A204.1 (cell line): ENCODE data around the gene SLC9A1.

Source experiments
- FAIRE-seq: peaks from 2 replicates; lab custom pipeline; 2012; peaks lifted over from hg19 to GRCh38; lab: Jason Lieb, UNC

SLC9A1 gene

GRCh38 chr1:27065999-27066630 lies 88.8 kb downstream of the SLC9A1 start:
- FAIRE-seq: no peak

- FAIRE-seq: no peak
Measured at GRCh38 chr1:27060891-27061290, 94.0 kb downstream of the SLC9A1 start.

GRCh38 chr1:27058966-27059669 lies 95.8 kb downstream of the SLC9A1 start:
- no peak for FAIRE-seq

DNA sequence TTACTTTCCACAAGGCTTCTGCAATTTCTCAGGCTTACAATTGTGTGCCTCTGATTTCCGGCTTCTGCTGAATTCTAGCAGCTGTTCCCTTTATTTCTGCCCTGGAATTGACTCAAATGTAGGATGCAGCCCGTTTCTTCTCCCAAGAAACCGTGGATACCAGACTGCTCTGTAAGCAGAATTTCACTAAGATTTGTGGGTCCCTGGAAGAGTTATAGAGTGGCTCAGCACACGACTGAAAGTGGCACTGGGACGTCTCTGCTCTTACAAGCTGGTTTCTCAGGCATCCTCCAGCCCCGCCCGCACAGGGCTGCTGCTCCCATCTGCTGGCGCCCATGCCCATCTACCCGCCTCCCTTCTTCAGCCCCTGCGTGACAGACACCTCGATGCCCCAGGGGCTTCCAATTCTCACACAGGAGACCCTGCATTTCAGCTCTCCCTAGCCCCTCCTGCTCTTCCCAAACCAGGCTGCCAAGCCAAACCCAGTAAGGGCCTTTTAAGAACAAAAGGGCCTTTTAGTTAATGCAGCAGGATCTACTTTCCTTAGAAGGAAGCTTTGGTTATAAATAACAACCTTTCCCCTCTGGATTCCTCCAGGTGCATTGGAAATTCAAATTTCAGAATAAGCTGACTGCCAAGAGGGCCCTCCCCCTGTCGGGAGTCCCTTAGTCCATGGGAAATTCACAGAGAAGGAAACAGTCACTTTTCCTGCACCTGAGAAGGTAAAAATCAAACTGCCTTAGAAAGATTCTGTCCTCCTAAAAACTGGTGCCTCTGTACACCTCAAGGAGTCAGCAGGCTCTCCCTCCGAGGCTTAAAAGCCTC lies 96.9 kb downstream of the SLC9A1 start:
- no peak for FAIRE-seq

- FAIRE-seq: no peak
Measured at GRCh38 chr1:27057389-27057788, 97.5 kb downstream of the SLC9A1 start.

DNA sequence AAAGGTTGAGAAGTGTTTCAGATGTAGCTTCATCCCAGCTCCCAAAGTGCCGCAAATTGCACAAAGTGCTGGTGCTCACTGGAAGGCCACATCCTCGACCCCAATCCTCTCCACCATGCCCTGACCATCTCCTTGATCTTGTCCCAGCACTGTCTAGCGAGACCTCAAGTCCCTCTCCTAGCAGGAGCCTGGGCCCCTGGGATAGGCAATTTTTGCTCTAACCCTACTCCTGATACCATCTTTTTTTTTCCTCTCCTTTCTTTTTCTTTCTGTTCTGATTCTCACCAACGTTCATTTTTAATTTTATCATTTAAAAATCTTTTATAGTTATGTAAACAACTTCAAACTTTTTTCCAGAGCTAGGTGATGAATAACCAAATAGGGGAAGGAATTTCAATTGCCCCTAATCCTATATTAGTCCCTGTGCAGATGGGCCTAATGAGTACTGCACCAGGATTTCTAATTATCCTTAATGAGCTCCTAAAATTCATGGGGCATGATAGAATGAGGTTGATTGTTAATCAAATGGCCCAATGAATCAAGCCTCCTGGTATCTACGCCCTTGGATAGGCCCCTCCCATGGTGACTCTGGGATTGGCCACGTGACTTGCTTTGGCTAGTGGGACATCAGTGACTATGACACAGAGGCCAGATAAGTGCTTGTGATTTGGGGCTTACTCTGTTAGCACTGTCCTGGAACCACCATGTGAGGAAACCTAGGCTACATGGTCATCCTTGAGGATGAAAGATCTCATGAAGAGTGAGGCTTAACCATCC lies 100.8 kb downstream of the SLC9A1 start:
- FAIRE-seq: no peak

DNA sequence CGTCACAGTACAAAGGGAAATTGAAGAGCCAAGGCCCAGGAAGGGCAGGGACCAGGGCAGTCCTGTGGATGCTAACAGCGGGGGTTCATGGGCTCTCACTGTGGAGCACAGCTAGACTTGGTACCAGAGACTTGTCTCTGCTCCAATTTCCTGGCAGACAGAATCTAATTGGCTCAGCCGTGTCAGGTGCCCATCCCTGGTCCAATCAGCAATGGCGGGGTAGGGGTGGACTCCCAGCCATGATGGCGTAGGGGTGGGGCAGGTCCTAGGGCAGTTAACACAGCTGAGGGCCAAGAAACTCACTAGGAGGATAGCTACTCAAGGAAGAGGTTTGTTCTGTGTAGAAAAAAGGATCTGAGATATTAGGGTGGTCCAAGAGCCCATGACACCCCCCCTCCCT lies 102.4 kb downstream of the SLC9A1 start:
- FAIRE-seq: no peak

DNA sequence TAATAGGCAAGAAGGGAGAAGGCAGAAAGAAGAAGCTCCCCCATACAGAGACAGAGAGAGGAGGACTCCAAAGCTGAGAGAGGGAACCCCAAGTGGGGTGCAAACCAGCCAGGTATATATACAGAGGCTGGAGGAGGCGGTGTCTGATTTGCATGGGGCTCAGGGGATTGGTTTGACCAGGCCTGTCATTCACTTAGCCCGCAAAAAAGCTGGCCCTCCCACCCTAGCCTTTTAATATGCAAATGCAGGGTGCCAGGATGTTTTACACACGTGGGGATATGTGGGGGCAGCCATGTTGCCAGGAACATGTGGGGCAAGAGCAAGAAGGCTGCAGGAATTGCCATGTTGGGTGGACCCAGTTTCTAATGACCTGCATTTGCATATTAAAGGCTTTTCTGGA lies 105.3 kb downstream of the SLC9A1 start:
- no peak for FAIRE-seq

DNA sequence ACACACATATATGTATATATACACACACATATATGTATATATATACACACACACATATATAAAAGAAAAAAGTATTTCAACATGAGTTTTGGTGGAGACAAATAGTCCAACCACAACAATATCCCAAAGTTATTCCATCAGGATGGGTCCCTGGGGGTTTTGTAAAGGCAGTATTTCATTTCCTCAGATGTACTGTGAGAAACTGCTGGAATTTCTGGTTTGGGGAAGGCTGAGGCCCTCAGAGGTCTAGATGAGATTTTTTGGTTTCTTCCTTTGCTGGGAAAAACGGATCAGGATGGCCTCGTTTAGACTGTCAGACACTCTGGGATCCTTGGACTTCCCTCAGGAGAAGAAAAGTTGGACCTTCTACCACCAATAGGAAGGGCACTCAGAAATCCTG lies 105.8 kb downstream of the SLC9A1 start:
- FAIRE-seq: no peak
